CD14-positive monocyte (primary cell): ENCODE results near the gene DMRTC2. TPM values are rescaled to one million over a fixed set of nuclear protein-coding genes. Genes with fewer than 3 reads are reported as not detected.

ENCODE experiments used
- DNase-seq, 3 donors: peaks; one replicate each; pipeline ENCODE4 v3.0.0-alpha.2; 2011 to 2022
- H2AFZ ChIP-seq: 2 replicates; pipeline ENCODE4 v1.6.0; 2012; ENCODE audit warnings: mild to moderate bottlenecking, low read depth, low read length, inconsistent platforms; ENCODE audit not compliant: insufficient read depth, poor library complexity, severe bottlenecking
- H3K27ac ChIP-seq, 2 donors: 1 replicate in 1 of 2; 2 replicates in 1 of 2; pipeline ENCODE4 v1.5.1; 2012 to 2013; ENCODE audit warnings: low read length in 2 of 2, control low read depth in 1 of 2, inconsistent platforms in 1 of 2, low read depth in 1 of 2, mild to moderate bottlenecking in 1 of 2
- H3K27me3 ChIP-seq, 2 donors: one replicate each; pipeline versions ENCODE4 v1.6.0 to v1.6.1; 2011 to 2013; ENCODE audit warnings: low read length in 2 of 2; ENCODE audit not compliant: control insufficient read depth in 2 of 2, insufficient read depth in 2 of 2
- H3K36me3 ChIP-seq, 2 donors: replicated peaks in 1 of 2; 1 replicate in 1 of 2; 2 replicates in 1 of 2; pipeline versions ENCODE4 v1.5.1 to v1.6.1; 2012 to 2013; ENCODE audit warnings: low read length in 2 of 2, control low read depth in 1 of 2, inconsistent platforms in 1 of 2, mild to moderate bottlenecking in 1 of 2; ENCODE audit not compliant: insufficient read depth in 2 of 2, control insufficient read depth in 1 of 2
- H3K4me1 ChIP-seq, 2 donors: 1 replicate in 1 of 2; 2 replicates in 1 of 2; pipeline versions ENCODE4 v1.5.1 to v1.6.1; 2012 to 2013; ENCODE audit warnings: low read length in 2 of 2, control low read depth in 1 of 2, inconsistent platforms in 1 of 2, mild to moderate bottlenecking in 1 of 2, moderate library complexity in 1 of 2; ENCODE audit not compliant: insufficient read depth in 2 of 2, control insufficient read depth in 1 of 2
- H3K4me2 ChIP-seq: replicated peaks from 2 replicates; pipeline ENCODE3; 2012; ENCODE audit warnings: low read length, moderate library complexity, mild to moderate bottlenecking; ENCODE audit not compliant: poor library complexity, severe bottlenecking; ENCODE audit errors: extremely low read depth
- H3K4me3 ChIP-seq, 3 experiments: fragments of 200-600 bp in 1 of 3; sonication (generic) in 1 of 3; replicated peaks in 1 of 3; 1 replicate in 2 of 3; 2 replicates in 1 of 3; pipeline ENCODE4 v1.5.1; 2011 to 2013; ENCODE audit warnings: low read length in 3 of 3, mild to moderate bottlenecking in 3 of 3, control low read depth in 2 of 3, low read depth in 2 of 3, inconsistent platforms in 1 of 3, moderate library complexity in 1 of 3
- H3K79me2 ChIP-seq: 2 replicates; pipeline ENCODE4 v1.6.0; 2012; ENCODE audit warnings: mild to moderate bottlenecking, control low read depth, inconsistent platforms, low read length, moderate library complexity; ENCODE audit not compliant: insufficient read depth
- H3K9ac ChIP-seq: 2 replicates; pipeline ENCODE4 v1.6.0; 2017; ENCODE audit warnings: low read length, mild to moderate bottlenecking; ENCODE audit not compliant: insufficient read depth, poor library complexity, severe bottlenecking
- H3K9me3 ChIP-seq, 2 donors: replicated peaks in 1 of 2; 1 replicate in 1 of 2; 2 replicates in 1 of 2; pipeline versions ENCODE4 v1.5.1 to v1.6.1; 2012 to 2013; ENCODE audit warnings: low read length in 2 of 2, control low read depth in 1 of 2; ENCODE audit not compliant: control insufficient read depth in 1 of 2, insufficient read depth in 1 of 2
- H4K20me1 ChIP-seq: 2 replicates; pipeline ENCODE4 v1.6.0; 2012; ENCODE audit warnings: mild to moderate bottlenecking, low read length, control low read depth, moderate library complexity; ENCODE audit not compliant: insufficient read depth
- H3K27ac Mint-ChIP-seq, 7 donors: one replicate each; pipeline ENCODE4 v1.8.0; 2020; ENCODE audit warnings: mild to moderate bottlenecking in 7 of 7, mixed read lengths in 7 of 7, moderate library complexity in 6 of 7, inconsistent platforms in 2 of 7
- H3K27me3 Mint-ChIP-seq, 3 donors: one replicate each; pipeline ENCODE4 v1.8.0; 2021 to 2022; ENCODE audit warnings: low read depth in 3 of 3, mild to moderate bottlenecking in 3 of 3, mixed read lengths in 3 of 3, moderate library complexity in 3 of 3, inconsistent platforms in 1 of 3
- H3K36me3 Mint-ChIP-seq, 2 donors: one replicate each; pipeline ENCODE4 v1.8.0; 2020; ENCODE audit warnings: mixed read lengths in 2 of 2, inconsistent platforms in 1 of 2, mild to moderate bottlenecking in 1 of 2
- H3K4me1 Mint-ChIP-seq: one replicate; pipeline ENCODE4 v1.8.0; 2020; ENCODE audit warnings: mild to moderate bottlenecking, mixed read lengths
- H3K4me3 Mint-ChIP-seq, 2 donors: one replicate each; pipeline ENCODE4 v1.8.0; 2020; ENCODE audit warnings: mild to moderate bottlenecking in 2 of 2, mixed read lengths in 2 of 2, moderate library complexity in 1 of 2
- H3K9me3 Mint-ChIP-seq, 7 donors: one replicate each; pipeline ENCODE4 v1.8.0; 2020 to 2022; ENCODE audit warnings: mixed read lengths in 7 of 7, mild to moderate bottlenecking in 6 of 7, moderate library complexity in 6 of 7, inconsistent platforms in 2 of 7
- WGBS: methylation state at CpG from one replicate; pipeline ENCODE4 v1.1.5; 2013; ENCODE audit warnings: missing lambda C conversion rate; ENCODE audit not compliant: insufficient coverage; 5-methylcytosine and 5-hydroxymethylcytosine counted together
- intact Hi-C, 2 donors: fragments of 100-400 bp; cut with micrococcal nuclease; formaldehyde crosslinking; loops; one replicate each; pipeline versions ENCODE4 v1.15.0 to v1.15.1; 2023
- polyA plus RNA-seq, 3 donors: library from polyadenylated mRNA; depleted of rRNA in 1 of 3; unstranded in 2 of 3; stranded (reverse) in 1 of 3; fragments of 300-500 nt in 2 of 3; fragments of >200 nt in 1 of 3; fragmentation: Illumina TruSeq in 2 of 3; gene quantifications; 1 replicate in 2 of 3; 2 replicates in 1 of 3; pipeline ENCODE4 v1.2.3, GENCODE V29; 2012 to 2021
- TF ChIP-seq, protein P1 (sequence below): fragments of 200-600 bp; IDR thresholded peaks from one replicate; pipeline ENCODE4 v1.8.0; 2022; ENCODE audit warnings: antibody characterized with exemption, mild to moderate bottlenecking

Gene DMRTC2
- polyA plus RNA-seq, 3 donors, result not detected

DNA sequence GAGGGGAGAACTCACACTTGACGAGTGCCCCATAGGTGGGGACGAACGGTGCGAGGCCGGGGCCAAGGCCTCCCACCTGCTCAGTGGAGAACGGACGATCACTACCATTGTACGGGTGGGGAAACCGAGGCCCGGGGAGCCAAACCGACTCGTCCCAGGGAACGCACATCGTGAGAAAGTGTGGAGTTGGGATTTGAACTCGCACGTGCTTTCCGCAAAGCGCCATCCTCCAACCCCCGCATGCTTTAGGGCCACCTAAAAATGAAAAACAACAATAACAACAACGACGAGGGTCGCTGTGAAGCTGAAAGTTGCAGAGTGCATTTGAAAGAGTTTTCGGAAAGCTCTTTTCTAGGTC lies 38.6 kb downstream of the DMRTC2 start:
- H3K4me3 ChIP-seq, result peak overlapping the region; percentile 75 to 98 (median 98)
- H3K36me3 Mint-ChIP-seq, result peaks cover 15 to 23% of the 10 kb centered on the region in 2 donors
- DNase-seq, result no peak
- H3K9me3 ChIP-seq, result no peaks in the 10 kb centered on the region
- H2AFZ ChIP-seq, result peak overlapping the region; percentile 84
- H3K27ac Mint-ChIP-seq, result peak overlapping the region; percentile 89 to 98 (median 95)
- peaks cover 0 to 1% (median 1%) of the 10 kb centered on the region in 3 donors for H3K27me3 Mint-ChIP-seq
- H3K4me1 ChIP-seq, result peaks cover 56 to 75% of the 10 kb centered on the region in 2 donors
- no peaks in the 10 kb centered on the region for H3K27me3 ChIP-seq
- H3K4me3 Mint-ChIP-seq, result peak overlapping the region; percentile 92 to 97
- peaks cover 56% of the 10 kb centered on the region for H3K4me1 Mint-ChIP-seq
- intact Hi-C loops, result loop anchor here (2.0 to 5.0 kb wide), 3 partner anchors 23 to 74 kb away; partner anchors contain the start of genes RPS19 (in 2 of the 2) and RABAC1 (in 1 of the 2)
- peak overlapping the region; percentile 86 for H3K27ac ChIP-seq
- under 1% methylated on average over 8 of the region's 23 CpGs for WGBS
- peaks cover 7 to 26% of the 10 kb centered on the region in 2 donors for H3K36me3 ChIP-seq
- H3K9me3 Mint-ChIP-seq, result peaks cover 0 to 2% (median 0%) of the 10 kb centered on the region in 7 donors
- peaks cover 43% of the 10 kb centered on the region for H4K20me1 ChIP-seq
- H3K79me2 ChIP-seq, result peaks cover 54% of the 10 kb centered on the region
- H3K4me2 ChIP-seq, result peak overlapping the region; percentile 96
- H3K9ac ChIP-seq, result peak overlapping the region; percentile 80
- TF ChIP-seq, protein P1, sequence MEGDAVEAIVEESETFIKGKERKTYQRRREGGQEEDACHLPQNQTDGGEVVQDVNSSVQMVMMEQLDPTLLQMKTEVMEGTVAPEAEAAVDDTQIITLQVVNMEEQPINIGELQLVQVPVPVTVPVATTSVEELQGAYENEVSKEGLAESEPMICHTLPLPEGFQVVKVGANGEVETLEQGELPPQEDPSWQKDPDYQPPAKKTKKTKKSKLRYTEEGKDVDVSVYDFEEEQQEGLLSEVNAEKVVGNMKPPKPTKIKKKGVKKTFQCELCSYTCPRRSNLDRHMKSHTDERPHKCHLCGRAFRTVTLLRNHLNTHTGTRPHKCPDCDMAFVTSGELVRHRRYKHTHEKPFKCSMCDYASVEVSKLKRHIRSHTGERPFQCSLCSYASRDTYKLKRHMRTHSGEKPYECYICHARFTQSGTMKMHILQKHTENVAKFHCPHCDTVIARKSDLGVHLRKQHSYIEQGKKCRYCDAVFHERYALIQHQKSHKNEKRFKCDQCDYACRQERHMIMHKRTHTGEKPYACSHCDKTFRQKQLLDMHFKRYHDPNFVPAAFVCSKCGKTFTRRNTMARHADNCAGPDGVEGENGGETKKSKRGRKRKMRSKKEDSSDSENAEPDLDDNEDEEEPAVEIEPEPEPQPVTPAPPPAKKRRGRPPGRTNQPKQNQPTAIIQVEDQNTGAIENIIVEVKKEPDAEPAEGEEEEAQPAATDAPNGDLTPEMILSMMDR, result no peak

GRCh38 chr19:41883821-41884733 lies 39.2 kb downstream of the DMRTC2 start:
- peak; percentile 85 to 91 (median 86) for DNase-seq
- H4K20me1 ChIP-seq, result peaks cover 49% of the 10 kb centered on the region
- peak overlapping the region; percentile 96 for H3K4me2 ChIP-seq
- under 1% methylated on average over 65 of the region's 66 CpGs for WGBS
- Mint-ChIP-seq H3K4me1 (peaks cover 57% of the 10 kb centered on the region), H3K9me3 (peaks cover 0 to 2% (median 0%) of the 10 kb centered on the region in 7 donors), H3K27me3 (peaks cover 0 to 1% (median 1%) of the 10 kb centered on the region in 3 donors), H3K27ac (peak overlapping the region; percentile 89 to 98 (median 95)), H3K4me3 (peak overlapping the region; percentile 92 to 97), H3K36me3 (peaks cover 20 to 30% of the 10 kb centered on the region in 2 donors)
- no peaks in the 10 kb centered on the region for H3K9me3 ChIP-seq
- peak overlapping the region; percentile 84 for H2AFZ ChIP-seq
- peak overlapping the region; percentile 75 to 98 (median 98) for H3K4me3 ChIP-seq
- intact Hi-C loops, result loop anchor here (2.0 to 5.0 kb wide), 3 partner anchors 23 to 73 kb away; partner anchors contain the start of genes RPS19 (in 2 of the 2) and RABAC1 (in 1 of the 2)
- peak overlapping the region; percentile 80 for H3K9ac ChIP-seq
- H3K79me2 ChIP-seq, result peaks cover 61% of the 10 kb centered on the region
- H3K4me1 ChIP-seq, result peaks cover 53 to 72% of the 10 kb centered on the region in 2 donors
- TF ChIP-seq, protein P1, result no peak
- peaks cover 14 to 32% of the 10 kb centered on the region in 2 donors for H3K36me3 ChIP-seq
- no peaks in the 10 kb centered on the region for H3K27me3 ChIP-seq
- H3K27ac ChIP-seq, result peak overlapping the region; percentile 86
